SJCRH30 (cell line): ENCODE data around the gene PTOV1. TPM values are rescaled to one million over a fixed set of nuclear protein-coding genes. Genes with fewer than 3 reads are reported as not detected.

Experiments
- DNase-seq, 2 experiments: peaks; one replicate each; pipeline ENCODE4 v3.0.0-alpha.2; 2015 to 2020
- H3K27ac ChIP-seq: fragments of 250-450 bp; sonication (Bioruptor Pico); 2 replicates; pipeline ENCODE4 v1.5.1; 2020; ENCODE audit warnings: mild to moderate bottlenecking, moderate library complexity
- H3K27me3 ChIP-seq: fragments of 250-450 bp; sonication (Bioruptor Pico); 2 replicates; pipeline ENCODE4 v1.5.1; 2020; ENCODE audit warnings: mild to moderate bottlenecking, moderate library complexity
- H3K36me3 ChIP-seq: fragments of 250-450 bp; sonication (Bioruptor Pico); 2 replicates; pipeline ENCODE4 v1.5.1; 2020; ENCODE audit warnings: mild to moderate bottlenecking, moderate library complexity
- H3K4me1 ChIP-seq: fragments of 250-450 bp; sonication (Bioruptor Pico); 2 replicates; pipeline ENCODE4 v1.5.1; 2020; ENCODE audit warnings: mild to moderate bottlenecking, moderate library complexity
- H3K4me3 ChIP-seq: fragments of 250-450 bp; sonication (Bioruptor Pico); 2 replicates; pipeline ENCODE4 v1.5.1; 2020; ENCODE audit warnings: mild to moderate bottlenecking, moderate library complexity
- H3K9me3 ChIP-seq: fragments of 250-450 bp; sonication (Bioruptor Pico); replicated peaks from 2 replicates; pipeline ENCODE4 v1.5.1; 2020; ENCODE audit warnings: mild to moderate bottlenecking, moderate library complexity
- total RNA-seq: library from RNA; depleted of rRNA; stranded (reverse); fragments of >200 nt; shearing (Covaris generic); gene quantifications from 2 replicates; pipeline ENCODE4 v1.2.3, GENCODE V29; 2014

The PTOV1 gene
- total RNA-seq, 1 experiment from 2014 or later = 91.2 TPM

- no peaks in the 10 kb centered on the region for H3K9me3 ChIP-seq
- H3K36me3 ChIP-seq = no peaks in the 10 kb centered on the region; the same call in 1 of the 2 replicates
- H3K27ac ChIP-seq = peak overlapping the region; percentile 98
- H3K4me3 ChIP-seq = peak overlapping the region; percentile 95
- peak; percentile 69 to 78 for DNase-seq
- H3K27me3 ChIP-seq = no peaks in the 10 kb centered on the region
- no peaks in the 10 kb centered on the region for H3K4me1 ChIP-seq
Measured at GRCh38 chr19:49875857-49876421, 25.0 kb downstream of the PTOV1 start.

- Histone ChIP-seq H3K27me3 (no peaks in the 10 kb centered on the region), H3K4me1 (no peaks in the 10 kb centered on the region), H3K36me3 (no peaks in the 10 kb centered on the region; the same call in 1 of the 2 replicates), H3K9me3 (no peaks in the 10 kb centered on the region), H3K27ac (peak overlapping the region; percentile 98), H3K4me3 (peak overlapping the region; percentile 95)
- peak; percentile 98 to 99 for DNase-seq
Measured at GRCh38 chr19:49876422-49877019, 25.6 kb downstream of the PTOV1 start.

GRCh38 chr19:49877020-49877878, 26.3 kb downstream of the PTOV1 start, which contains the start of the genes AKT1S1 and TBC1D17:
TSS of gene AKT1S1 (minus strand) at chr19:49877355. CDS start at chr19:49873295, 4,060 bp downstream.
TSS of gene TBC1D17 (plus strand) at chr19:49877702. CDS start at chr19:49877724, 22 bp downstream.
- peak within 1 kb of the TSS; percentile 98 for H3K27ac ChIP-seq
- H3K4me3 ChIP-seq = peak within 1 kb of the TSS; percentile 95
- DNase-seq = peak; percentile 99
- no peaks in the 10 kb centered on the region for H3K4me1 ChIP-seq
- H3K36me3 ChIP-seq = no peaks in the 10 kb centered on the region; the same call in 1 of the 2 replicates
- H3K27me3 ChIP-seq = no peaks in the 10 kb centered on the region
- no peaks in the 10 kb centered on the region for H3K9me3 ChIP-seq

GRCh38 chr19:49877879-49878743, 27.2 kb downstream of the PTOV1 start:
- peaks cover 6% of the 10 kb centered on the region; the same call in 1 of the 2 replicates for H3K36me3 ChIP-seq
- peak; percentile 98 for DNase-seq
- H3K4me3 ChIP-seq = peak overlapping the region; percentile 95
- no peaks in the 10 kb centered on the region for H3K27me3 ChIP-seq
- no peaks in the 10 kb centered on the region for H3K9me3 ChIP-seq
- no peaks in the 10 kb centered on the region for H3K4me1 ChIP-seq
- peak overlapping the region; percentile 98 for H3K27ac ChIP-seq

- H3K36me3 ChIP-seq = peaks cover 6% of the 10 kb centered on the region; the same call in 1 of the 2 replicates
Measured at GRCh38 chr19:49878744-49879070, 27.7 kb downstream of the PTOV1 start.

GRCh38 chr19:49879243-49879963, 28.4 kb downstream of the PTOV1 start:
- Histone ChIP-seq H3K9me3 (no peaks in the 10 kb centered on the region), H3K4me1 (no peaks in the 10 kb centered on the region), H3K27ac (no peak overlapping the region), H3K27me3 (no peaks in the 10 kb centered on the region), H3K4me3 (no peak overlapping the region), H3K36me3 (peaks cover 6% of the 10 kb centered on the region; the same call in 1 of the 2 replicates)
- DNase-seq = no peak

More at GRCh38 chr19:49878744-49879070, 27.7 kb downstream of the PTOV1 start:
- no peak overlapping the region for H3K27ac ChIP-seq
- H3K4me1 ChIP-seq = no peaks in the 10 kb centered on the region
- no peak for DNase-seq
- H3K9me3 ChIP-seq = no peaks in the 10 kb centered on the region
- H3K27me3 ChIP-seq = no peaks in the 10 kb centered on the region
- peak overlapping the region; percentile 95; the same call in 1 of the 2 replicates for H3K4me3 ChIP-seq

GRCh38 chr19:49880162-49880869, 29.4 kb downstream of the PTOV1 start:
- DNase-seq = no peak
- H3K27ac ChIP-seq = no peak overlapping the region
- H3K36me3 ChIP-seq = peaks cover 6% of the 10 kb centered on the region; the same call in 1 of the 2 replicates
- no peaks in the 10 kb centered on the region for H3K27me3 ChIP-seq
- no peak overlapping the region for H3K4me3 ChIP-seq
- H3K9me3 ChIP-seq = no peaks in the 10 kb centered on the region
- no peaks in the 10 kb centered on the region for H3K4me1 ChIP-seq

- Histone ChIP-seq H3K4me1 (no peaks in the 10 kb centered on the region), H3K27ac (no peak overlapping the region), H3K9me3 (no peaks in the 10 kb centered on the region), H3K4me3 (no peak overlapping the region), H3K27me3 (no peaks in the 10 kb centered on the region), H3K36me3 (peaks cover 6% of the 10 kb centered on the region; the same call in 1 of the 2 replicates)
- no peak for DNase-seq
Measured at GRCh38 chr19:49881186-49881585, 30.2 kb downstream of the PTOV1 start.

GRCh38 chr19:49881672-49882394, 30.9 kb downstream of the PTOV1 start:
- Histone ChIP-seq H3K27ac (no peak overlapping the region), H3K9me3 (no peaks in the 10 kb centered on the region), H3K36me3 (peaks cover 6% of the 10 kb centered on the region; the same call in 1 of the 2 replicates), H3K27me3 (no peaks in the 10 kb centered on the region), H3K4me3 (no peak overlapping the region), H3K4me1 (no peaks in the 10 kb centered on the region)
- peak; percentile 44 to 47 for DNase-seq

- Histone ChIP-seq H3K9me3 (no peaks in the 10 kb centered on the region), H3K36me3 (peaks cover 6% of the 10 kb centered on the region; the same call in 1 of the 2 replicates), H3K27ac (no peak overlapping the region), H3K27me3 (no peaks in the 10 kb centered on the region), H3K4me1 (no peaks in the 10 kb centered on the region), H3K4me3 (no peak overlapping the region)
- no peak for DNase-seq
Measured at GRCh38 chr19:49882643-49883042, 31.7 kb downstream of the PTOV1 start.

- Histone ChIP-seq H3K9me3 (no peaks in the 10 kb centered on the region), H3K27me3 (no peaks in the 10 kb centered on the region), H3K4me3 (no peak overlapping the region), H3K27ac (no peak overlapping the region), H3K4me1 (no peaks in the 10 kb centered on the region), H3K36me3 (peaks cover 6% of the 10 kb centered on the region; the same call in 1 of the 2 replicates)
- no peak for DNase-seq
Measured at GRCh38 chr19:49883094-49883493, 32.1 kb downstream of the PTOV1 start.

GRCh38 chr19:49884109-49884508, 33.1 kb downstream of the PTOV1 start:
- no peaks in the 10 kb centered on the region for H3K27me3 ChIP-seq
- no peak for DNase-seq
- H3K4me3 ChIP-seq = no peak overlapping the region
- no peak overlapping the region for H3K27ac ChIP-seq
- no peaks in the 10 kb centered on the region for H3K4me1 ChIP-seq
- H3K9me3 ChIP-seq = no peaks in the 10 kb centered on the region
- peaks cover 6% of the 10 kb centered on the region; the same call in 1 of the 2 replicates for H3K36me3 ChIP-seq
